PC-3 (cell line): Measurements from ENCODE around the gene ELOA. TPM values are rescaled to one million over a fixed set of nuclear protein-coding genes. Genes with fewer than 3 reads are reported as not detected.

ENCODE experiments used
- ATAC-seq: fragments of 200-7000 bp; cut with Tn5 transposase; 2 replicates; pipeline ENCODE4 v1.9.1; 2020; ENCODE audit warnings: mild to moderate bottlenecking, moderate library complexity
- BruUV-seq: library from RNA; stranded (reverse); fragments of 400-500 nt; replicated peaks from 2 replicates; lab custom pipeline; 2021; lab: Mats Ljungman, UMichigan
- CTCF ChIA-PET: fragments of 300-600 bp; sonication (Branson Sonifier 250); formaldehyde crosslinking; loops from one replicate; lab custom pipeline; 2022; ENCODE audit warnings: antibody characterized with exemption; lab: Charles Lee
- POLR2A ChIA-PET: fragments of 300-600 bp; sonication (Branson Sonifier 250); formaldehyde crosslinking; loops from one replicate; lab custom pipeline; 2022; ENCODE audit warnings: antibody characterized with exemption; ENCODE audit not compliant: unreplicated experiment; lab: Charles Lee
- DNase-seq: peaks from one replicate; pipeline ENCODE4 v3.0.0-alpha.2; 2015
- H2AFZ ChIP-seq: fragments of 300-600 bp; sonication (generic); 2 replicates; pipeline ENCODE4 v1.6.0; 2016; ENCODE audit warnings: antibody characterized with exemption, low read length
- H3F3A ChIP-seq: fragments of 300-600 bp; sonication (generic); one replicate; pipeline ENCODE4 v1.6.0; 2017; ENCODE audit warnings: antibody characterized with exemption, low read length, control low read depth, mild to moderate bottlenecking; ENCODE audit not compliant: unreplicated experiment
- H3K27ac ChIP-seq: fragments of 300-600 bp; sonication (generic); 2 replicates; pipeline ENCODE4 v1.5.1; 2016; ENCODE audit warnings: mild to moderate bottlenecking, low read length
- H3K27me3 ChIP-seq: fragments of 300-600 bp; sonication (generic); 2 replicates; pipeline ENCODE4 v1.6.1; 2016; ENCODE audit warnings: low read length, mixed read lengths
- H3K36me3 ChIP-seq: fragments of 300-600 bp; sonication (generic); 2 replicates; pipeline ENCODE4 v1.6.1; 2016; ENCODE audit warnings: low read depth, mixed run types, low read length, mixed read lengths
- H3K4me1 ChIP-seq: fragments of 300-600 bp; sonication (generic); 2 replicates; pipeline ENCODE4 v1.5.1; 2016; ENCODE audit warnings: low read length; ENCODE audit not compliant: insufficient read depth
- H3K4me2 ChIP-seq: fragments of 300-600 bp; sonication (generic); 2 replicates; pipeline ENCODE4 v1.6.0; 2016; ENCODE audit warnings: low read length
- H3K4me3 ChIP-seq: fragments of 300-600 bp; sonication (generic); 2 replicates; pipeline ENCODE4 v1.5.1; 2016; ENCODE audit warnings: mild to moderate bottlenecking, low read length, mixed read lengths
- H3K79me2 ChIP-seq: fragments of 300-600 bp; sonication (generic); 2 replicates; pipeline ENCODE4 v1.6.1; 2017; ENCODE audit warnings: low read length, mixed read lengths
- H3K9ac ChIP-seq: fragments of 300-600 bp; sonication (generic); 2 replicates; pipeline ENCODE4 v1.6.0; 2016; ENCODE audit warnings: mild to moderate bottlenecking, low read length
- H3K9me2 ChIP-seq: fragments of 300-600 bp; sonication (generic); replicated peaks from 2 replicates; pipeline ENCODE4 v1.6.1; 2016; ENCODE audit warnings: mixed run types, low read length, mixed read lengths
- H3K9me3 ChIP-seq: fragments of 300-600 bp; sonication (generic); 2 replicates; pipeline ENCODE4 v1.6.1; 2016; ENCODE audit warnings: low read length, mixed read lengths
- H4K20me1 ChIP-seq: fragments of 300-600 bp; sonication (generic); 2 replicates; pipeline ENCODE4 v1.6.1; 2016; ENCODE audit warnings: low read length, mixed read lengths
- EZH2 ChIP-seq: fragments of 300-600 bp; sonication (generic); IDR thresholded peaks from one replicate; pipeline ENCODE4 v1.6.1; 2017; ENCODE audit warnings: antibody characterized with exemption, mild to moderate bottlenecking, low read length; ENCODE audit not compliant: unreplicated experiment
- EZH2phosphoT487 ChIP-seq: fragments of 300-600 bp; sonication (generic); IDR thresholded peaks from 2 replicates; pipeline ENCODE4 v1.6.1; 2018; ENCODE audit warnings: mild to moderate bottlenecking, antibody characterized with exemption, low read length, borderline replicate concordance
- intact Hi-C: fragments of 100-400 bp; cut with micrococcal nuclease; formaldehyde crosslinking; loops from 2 replicates; pipeline ENCODE4 v1.9.0; 2023
- total RNA-seq: library from RNA; depleted of rRNA; stranded (reverse); fragments of >200 nt; gene quantifications from 2 replicates; pipeline ENCODE4 v1.2.3, GENCODE V29; 2014
- TF ChIP-seq, protein P1 (sequence below): fragments of 300-600 bp; sonication (generic); conservative IDR thresholded peaks from 2 replicates; pipeline ENCODE4 v1.5.1; 2017; ENCODE audit warnings: antibody characterized with exemption, low read depth, mild to moderate bottlenecking, low read length

ELOA gene
- total RNA-seq, 1 experiment from 2014 or later, result 50.9 TPM

DNA sequence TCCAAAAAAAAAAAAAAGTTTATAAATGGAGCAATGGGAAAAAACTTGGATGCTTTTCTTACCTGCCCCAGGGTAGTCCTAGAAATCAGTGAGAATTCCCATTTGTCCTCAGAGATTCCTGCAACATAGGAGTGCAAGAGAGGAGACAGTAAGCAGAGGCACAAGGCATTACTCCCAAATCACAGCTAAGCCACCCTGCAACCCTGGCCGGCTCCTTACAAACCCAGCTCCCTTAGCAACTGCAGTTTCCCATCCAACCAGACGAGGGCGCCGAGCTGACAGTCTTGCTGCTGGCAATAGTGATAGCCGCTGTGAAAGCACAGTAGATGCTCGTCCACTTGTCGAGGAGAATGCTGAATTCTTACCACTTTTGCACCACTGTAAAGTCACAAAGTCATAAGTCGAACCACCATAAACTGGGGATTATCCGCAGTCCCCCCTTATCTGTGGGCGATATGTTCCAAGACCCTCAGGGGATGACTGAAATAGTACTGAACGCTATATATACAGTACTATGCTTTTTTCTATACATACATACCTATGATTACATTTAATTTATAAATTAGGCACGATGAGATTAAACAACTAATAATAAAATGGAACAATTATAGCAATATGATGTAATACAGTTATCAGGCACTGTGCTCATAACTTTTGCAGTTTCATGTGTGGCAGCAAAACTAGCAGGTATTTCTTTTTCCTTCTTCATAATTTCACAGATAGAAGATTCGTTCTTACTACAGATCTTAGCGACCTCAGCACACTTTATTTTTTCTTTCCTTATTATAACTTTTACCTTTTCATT is 29.0 kb downstream of the ELOA start:
- ATAC-seq, result peak; percentile 99
- H2AFZ ChIP-seq, result peak overlapping the region; percentile 74

DNA sequence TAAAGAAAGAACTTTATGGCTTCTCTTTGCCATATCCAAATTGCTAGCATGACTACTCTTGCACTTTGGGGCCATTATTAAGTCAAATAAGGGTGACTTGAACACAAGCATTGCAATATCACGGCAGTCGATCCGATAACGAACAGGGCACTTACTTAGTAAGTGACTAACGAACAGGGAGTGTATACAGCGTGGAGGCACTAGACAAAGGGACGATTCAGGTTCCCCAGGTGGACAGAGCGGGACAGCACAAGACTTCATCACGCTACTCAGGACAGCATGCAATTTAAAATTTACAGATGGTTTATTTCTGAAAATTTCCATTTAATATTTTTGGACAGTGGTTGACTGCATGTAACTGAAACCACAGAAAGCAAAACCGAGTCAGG is 29.6 kb downstream of the ELOA start:
- no peaks in the 10 kb centered on the region for H3K9me3 ChIP-seq
- H3K4me2 ChIP-seq, result no peak overlapping the region
- H3K9ac ChIP-seq, result no peak overlapping the region
- CTCF ChIA-PET, result interaction anchor here (0.6 kb wide), 1 partner anchor 911 kb away, joined by 3 read pairs; no protein-coding TSS in a partner anchor
- H3K27ac ChIP-seq, result no peak overlapping the region
- intact Hi-C loops, result loop anchor here (1.0 kb wide), 2 partner anchors 81 to 144 kb away; no protein-coding TSS in a partner anchor
- no peak for DNase-seq
- no peaks in the 10 kb centered on the region for H3K36me3 ChIP-seq
- POLR2A ChIA-PET, result no interaction called here
- no peaks in the 10 kb centered on the region for H3K27me3 ChIP-seq
- TF ChIP-seq EZH2 (no peak), EZH2phosphoT487 (no peak)
- TF ChIP-seq, protein P1, sequence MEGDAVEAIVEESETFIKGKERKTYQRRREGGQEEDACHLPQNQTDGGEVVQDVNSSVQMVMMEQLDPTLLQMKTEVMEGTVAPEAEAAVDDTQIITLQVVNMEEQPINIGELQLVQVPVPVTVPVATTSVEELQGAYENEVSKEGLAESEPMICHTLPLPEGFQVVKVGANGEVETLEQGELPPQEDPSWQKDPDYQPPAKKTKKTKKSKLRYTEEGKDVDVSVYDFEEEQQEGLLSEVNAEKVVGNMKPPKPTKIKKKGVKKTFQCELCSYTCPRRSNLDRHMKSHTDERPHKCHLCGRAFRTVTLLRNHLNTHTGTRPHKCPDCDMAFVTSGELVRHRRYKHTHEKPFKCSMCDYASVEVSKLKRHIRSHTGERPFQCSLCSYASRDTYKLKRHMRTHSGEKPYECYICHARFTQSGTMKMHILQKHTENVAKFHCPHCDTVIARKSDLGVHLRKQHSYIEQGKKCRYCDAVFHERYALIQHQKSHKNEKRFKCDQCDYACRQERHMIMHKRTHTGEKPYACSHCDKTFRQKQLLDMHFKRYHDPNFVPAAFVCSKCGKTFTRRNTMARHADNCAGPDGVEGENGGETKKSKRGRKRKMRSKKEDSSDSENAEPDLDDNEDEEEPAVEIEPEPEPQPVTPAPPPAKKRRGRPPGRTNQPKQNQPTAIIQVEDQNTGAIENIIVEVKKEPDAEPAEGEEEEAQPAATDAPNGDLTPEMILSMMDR, result no peak
- H3K9me2 ChIP-seq, result no peaks in the 10 kb centered on the region
- H3K79me2 ChIP-seq, result peaks cover 18% of the 10 kb centered on the region
- H3F3A ChIP-seq, result no peaks in the 10 kb centered on the region
- no peak overlapping the region for H3K4me3 ChIP-seq
- no peak for ATAC-seq
- no TSS peak for BruUV-seq
- H2AFZ ChIP-seq, result no peak overlapping the region
- H4K20me1 ChIP-seq, result no peaks in the 10 kb centered on the region
- H3K4me1 ChIP-seq, result peaks cover 11% of the 10 kb centered on the region

More for the DNA sequence above, 29.0 kb downstream of the ELOA start:
- H3K9ac ChIP-seq, result no peak overlapping the region
- no peak overlapping the region for H3K27ac ChIP-seq
- intact Hi-C loops, result loop anchor here (1.0 kb wide), 2 partner anchors 82 to 145 kb away; no protein-coding TSS in a partner anchor
- H3K9me3 ChIP-seq, result no peaks in the 10 kb centered on the region
- H3K9me2 ChIP-seq, result no peaks in the 10 kb centered on the region
- BruUV-seq, result no TSS peak
- H3K36me3 ChIP-seq, result no peaks in the 10 kb centered on the region
- no peaks in the 10 kb centered on the region for H3F3A ChIP-seq
- DNase-seq, result peak; percentile 88
- TF ChIP-seq EZH2, result no peak
- TF ChIP-seq, protein P1, result peak; percentile 90
- ChIA-PET POLR2A (no interaction called here), CTCF (interaction anchor here (0.5 to 1.0 kb wide), 9 partner anchors 16 to 258 kb away, joined by 3 to 10 read pairs (median 4); no protein-coding TSS in a partner anchor)
- peak overlapping the region; percentile 46; the same call in 1 of the 2 replicates for H3K4me3 ChIP-seq
- H3K4me2 ChIP-seq, result peak overlapping the region; percentile 62
- peaks cover 12% of the 10 kb centered on the region for H3K79me2 ChIP-seq
- no peaks in the 10 kb centered on the region for H3K27me3 ChIP-seq
- H3K4me1 ChIP-seq, result peaks cover 10% of the 10 kb centered on the region
- no peaks in the 10 kb centered on the region for H4K20me1 ChIP-seq
